Hepatocyte (in vitro differentiated cells): Measurements from ENCODE around the gene AP2A2. TPM values are rescaled to one million over a fixed set of nuclear protein-coding genes. Genes with fewer than 3 reads are reported as not detected.

ENCODE experiments used
- DNase-seq: peaks from one replicate; pipeline ENCODE4 v3.0.0-alpha.2; 2016; ENCODE audit warnings: low spot score
- H2AFZ ChIP-seq: fragments of 200-600 bp; sonication (generic); 2 replicates; pipeline ENCODE4 v1.6.0; 2016; ENCODE audit warnings: antibody characterized with exemption, mild to moderate bottlenecking
- H3K27ac ChIP-seq: fragments of 200-600 bp; sonication (generic); 2 replicates; pipeline ENCODE4 v1.5.1; 2016; ENCODE audit warnings: mild to moderate bottlenecking
- H3K27me3 ChIP-seq: fragments of 200-600 bp; sonication (generic); 2 replicates; pipeline ENCODE4 v1.6.1; 2016
- H3K36me3 ChIP-seq: fragments of 200-600 bp; sonication (generic); replicated peaks from 2 replicates; pipeline ENCODE4 v1.5.1; 2016; ENCODE audit warnings: low read depth; ENCODE audit not compliant: insufficient read depth
- H3K4me1 ChIP-seq: fragments of 200-600 bp; sonication (generic); 2 replicates; pipeline ENCODE4 v1.5.1; 2016; ENCODE audit warnings: mild to moderate bottlenecking, moderate library complexity; ENCODE audit not compliant: insufficient read depth
- H3K4me2 ChIP-seq: fragments of 200-600 bp; sonication (generic); 2 replicates; pipeline ENCODE4 v1.6.0; 2016
- H3K4me3 ChIP-seq: fragments of 200-600 bp; sonication (generic); 2 replicates; pipeline ENCODE4 v1.5.1; 2016; ENCODE audit warnings: mild to moderate bottlenecking
- H3K79me2 ChIP-seq: fragments of 200-600 bp; sonication (generic); 2 replicates; pipeline ENCODE4 v1.6.0; 2017; ENCODE audit warnings: mild to moderate bottlenecking
- H3K9me2 ChIP-seq: fragments of 200-600 bp; sonication (generic); replicated peaks from 2 replicates; pipeline ENCODE4 v1.6.0; 2017; ENCODE audit warnings: mild to moderate bottlenecking; ENCODE audit not compliant: insufficient read depth
- H3K9me3 ChIP-seq: fragments of 200-600 bp; sonication (generic); 2 replicates; pipeline ENCODE4 v1.5.1; 2016; ENCODE audit warnings: low read depth, mild to moderate bottlenecking
- H4K20me1 ChIP-seq: fragments of 200-600 bp; sonication (generic); 2 replicates; pipeline ENCODE4 v1.6.0; 2016; ENCODE audit warnings: mild to moderate bottlenecking; ENCODE audit not compliant: insufficient read depth, poor library complexity, severe bottlenecking
- EZH2 ChIP-seq: fragments of 200-600 bp; sonication (generic); IDR thresholded peaks from 2 replicates; pipeline ENCODE4 v1.6.1; 2016; ENCODE audit warnings: antibody characterized with exemption, mild to moderate bottlenecking, borderline replicate concordance
- EZH2phosphoT487 ChIP-seq: fragments of 200-600 bp; sonication (generic); IDR thresholded peaks from one replicate; pipeline ENCODE4 v1.6.1; 2018; ENCODE audit warnings: antibody characterized with exemption, mild to moderate bottlenecking, low read depth, moderate library complexity; ENCODE audit not compliant: unreplicated experiment, severe bottlenecking
- WGBS: methylation state at CpG from one replicate; pipeline ENCODE4 v1.1.6; 2016; ENCODE audit warnings: low lambda C conversion rate; ENCODE audit errors: missing lambda C conversion rate; 5-methylcytosine and 5-hydroxymethylcytosine counted together
- polyA plus RNA-seq: library from polyadenylated mRNA; unstranded; fragments of >200 nt; fragmentation: Nextera tagmentation; extraction: Ambion mirVana; gene quantifications from 2 replicates; pipeline ENCODE4 v1.2.1, GENCODE V29; 2016
- total RNA-seq: library from RNA; depleted of rRNA; stranded (reverse); fragments of >200 nt; gene quantifications from 2 replicates; pipeline ENCODE4 v1.2.3, GENCODE V29; 2014
- TF ChIP-seq, protein P1 (sequence below): fragments of 200-600 bp; sonication (generic); IDR thresholded peaks from 2 replicates; pipeline ENCODE4 v1.5.1; 2016; ENCODE audit warnings: antibody characterized with exemption, mild to moderate bottlenecking; ENCODE audit not compliant: poor library complexity

Gene AP2A2
- total and polyA plus RNA-seq, 2 experiments from 2014 or later: 49.7 to 68.0 TPM

GRCh38 chr11:1005928-1006327 is 80.3 kb downstream of the AP2A2 start:
- WGBS: 88% methylated on average over 20 of the region's 21 CpGs
- Histone ChIP-seq H4K20me1 (peaks cover 13% of the 10 kb centered on the region), H3K4me1 (no peaks in the 10 kb centered on the region), H3K27me3 (no peaks in the 10 kb centered on the region), H3K79me2 (no peaks in the 10 kb centered on the region), H3K4me3 (no peak overlapping the region), H3K9me2 (no peaks in the 10 kb centered on the region), H3K9me3 (no peaks in the 10 kb centered on the region), H3K36me3 (no peaks in the 10 kb centered on the region), H3K27ac (no peak overlapping the region), H2AFZ (no peak overlapping the region), H3K4me2 (no peak overlapping the region)
- no peak for DNase-seq
- TF ChIP-seq EZH2phosphoT487: no peak
- TF ChIP-seq, protein P1, sequence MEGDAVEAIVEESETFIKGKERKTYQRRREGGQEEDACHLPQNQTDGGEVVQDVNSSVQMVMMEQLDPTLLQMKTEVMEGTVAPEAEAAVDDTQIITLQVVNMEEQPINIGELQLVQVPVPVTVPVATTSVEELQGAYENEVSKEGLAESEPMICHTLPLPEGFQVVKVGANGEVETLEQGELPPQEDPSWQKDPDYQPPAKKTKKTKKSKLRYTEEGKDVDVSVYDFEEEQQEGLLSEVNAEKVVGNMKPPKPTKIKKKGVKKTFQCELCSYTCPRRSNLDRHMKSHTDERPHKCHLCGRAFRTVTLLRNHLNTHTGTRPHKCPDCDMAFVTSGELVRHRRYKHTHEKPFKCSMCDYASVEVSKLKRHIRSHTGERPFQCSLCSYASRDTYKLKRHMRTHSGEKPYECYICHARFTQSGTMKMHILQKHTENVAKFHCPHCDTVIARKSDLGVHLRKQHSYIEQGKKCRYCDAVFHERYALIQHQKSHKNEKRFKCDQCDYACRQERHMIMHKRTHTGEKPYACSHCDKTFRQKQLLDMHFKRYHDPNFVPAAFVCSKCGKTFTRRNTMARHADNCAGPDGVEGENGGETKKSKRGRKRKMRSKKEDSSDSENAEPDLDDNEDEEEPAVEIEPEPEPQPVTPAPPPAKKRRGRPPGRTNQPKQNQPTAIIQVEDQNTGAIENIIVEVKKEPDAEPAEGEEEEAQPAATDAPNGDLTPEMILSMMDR: no peak
- no peak for TF ChIP-seq EZH2

DNA sequence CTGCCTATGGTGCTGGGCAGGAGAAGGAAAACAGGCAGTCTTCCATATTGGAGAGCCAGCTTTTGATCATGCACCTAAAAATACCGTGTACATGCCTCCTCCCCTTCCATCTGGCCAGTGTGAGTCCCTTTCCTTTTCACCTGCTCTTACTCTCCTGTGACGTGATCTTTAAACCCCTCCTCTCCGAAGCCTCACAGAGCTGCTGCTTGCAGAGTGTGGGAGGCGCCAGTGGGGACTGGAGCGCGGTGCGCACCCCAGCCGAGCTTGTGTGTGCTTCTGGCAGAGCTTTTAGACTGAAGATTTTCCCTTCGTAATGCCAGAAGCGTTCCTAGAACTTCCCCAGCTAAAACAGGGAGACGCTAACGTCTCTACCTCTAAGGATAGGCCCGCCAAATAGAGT is 81.1 kb downstream of the AP2A2 start:
- no peak overlapping the region for H3K4me3 ChIP-seq
- H3K36me3 ChIP-seq: no peaks in the 10 kb centered on the region
- no peak overlapping the region for H3K4me2 ChIP-seq
- no peaks in the 10 kb centered on the region for H3K27me3 ChIP-seq
- H3K79me2 ChIP-seq: no peaks in the 10 kb centered on the region
- H3K4me1 ChIP-seq: no peaks in the 10 kb centered on the region
- H3K9me2 ChIP-seq: no peaks in the 10 kb centered on the region
- DNase-seq: no peak
- peaks cover 9% of the 10 kb centered on the region for H4K20me1 ChIP-seq
- no peak overlapping the region for H3K27ac ChIP-seq
- TF ChIP-seq EZH2phosphoT487 (no peak), EZH2 (no peak)
- TF ChIP-seq, protein P1: no peak
- 95% methylated on average over 13 of the region's 13 CpGs for WGBS
- no peak overlapping the region for H2AFZ ChIP-seq
- H3K9me3 ChIP-seq: no peaks in the 10 kb centered on the region

GRCh38 chr11:1007279-1007678 is 81.6 kb downstream of the AP2A2 start:
- no peak overlapping the region for H3K4me2 ChIP-seq
- H3K4me1 ChIP-seq: no peaks in the 10 kb centered on the region
- TF ChIP-seq, protein P1: no peak
- no peak for TF ChIP-seq EZH2
- TF ChIP-seq EZH2phosphoT487: no peak
- no peaks in the 10 kb centered on the region for H3K9me3 ChIP-seq
- H3K9me2 ChIP-seq: no peaks in the 10 kb centered on the region
- H3K4me3 ChIP-seq: no peak overlapping the region
- peaks cover 9% of the 10 kb centered on the region for H4K20me1 ChIP-seq
- no peaks in the 10 kb centered on the region for H3K36me3 ChIP-seq
- WGBS: 97% methylated on average over 10 of the region's 10 CpGs
- no peaks in the 10 kb centered on the region for H3K79me2 ChIP-seq
- no peak for DNase-seq
- no peak overlapping the region for H3K27ac ChIP-seq
- no peak overlapping the region for H2AFZ ChIP-seq
- no peaks in the 10 kb centered on the region for H3K27me3 ChIP-seq
